Fibroblast of lung (primary cell): ENCODE data around the gene TES. TPM values are rescaled to one million over a fixed set of nuclear protein-coding genes. Genes with fewer than 3 reads are reported as not detected.

ENCODE experiments used
- DNase-seq, 2 donors: peaks; one replicate each; pipeline versions ENCODE4 v3.0.0 to v3.0.0-alpha.2; 2010; ENCODE audit warnings: low read depth in 2 of 2
- H2AFZ ChIP-seq: 2 replicates; pipeline ENCODE4 v1.5.1; 2012; ENCODE audit warnings: low read length, control low read depth, inconsistent platforms
- H3K27ac ChIP-seq: 2 replicates; pipeline ENCODE4 v1.5.1; 2011; ENCODE audit warnings: low read length, control low read depth; ENCODE audit not compliant: insufficient read depth
- H3K27me3 ChIP-seq: 2 replicates; pipeline ENCODE4 v1.5.1; 2011; ENCODE audit warnings: mild to moderate bottlenecking, low read length; ENCODE audit not compliant: control insufficient read depth, insufficient read depth
- H3K36me3 ChIP-seq: 2 replicates; pipeline ENCODE4 v1.5.1; 2011; ENCODE audit warnings: low read length; ENCODE audit not compliant: control insufficient read depth, insufficient read depth
- H3K4me1 ChIP-seq: 2 replicates; pipeline ENCODE4 v1.5.1; 2011; ENCODE audit warnings: low read length; ENCODE audit not compliant: control insufficient read depth, insufficient read depth; ENCODE audit errors: extremely low read depth
- H3K4me2 ChIP-seq: 2 replicates; pipeline ENCODE4 v1.5.1; 2011; ENCODE audit warnings: low read length, control low read depth; ENCODE audit not compliant: insufficient read depth; ENCODE audit errors: extremely low read depth
- H3K4me3 ChIP-seq, 4 experiments: fragments of 200-600 bp in 1 of 4; sonication (generic) in 1 of 4; replicated peaks in 1 of 4; 2 replicates each; pipeline ENCODE4 v1.5.1; 2011 to 2016; ENCODE audit warnings: low read length in 4 of 4, low read depth in 3 of 4, mild to moderate bottlenecking in 3 of 4, control low read depth in 2 of 4, inconsistent platforms in 1 of 4, mixed read lengths in 1 of 4; ENCODE audit not compliant: insufficient read depth in 1 of 4; ENCODE audit errors: control extremely low read depth in 1 of 4
- H3K79me2 ChIP-seq: 2 replicates; pipeline ENCODE4 v1.5.1; 2012; ENCODE audit warnings: mild to moderate bottlenecking, low read length, inconsistent platforms; ENCODE audit not compliant: control insufficient read depth, insufficient read depth
- H3K9ac ChIP-seq: 2 replicates; pipeline ENCODE4 v1.5.1; 2011; ENCODE audit warnings: mild to moderate bottlenecking, low read length, control low read depth; ENCODE audit not compliant: insufficient read depth
- H3K9me3 ChIP-seq: 2 replicates; pipeline ENCODE4 v1.5.1; 2012; ENCODE audit warnings: low read depth, low read length; ENCODE audit not compliant: control insufficient read depth, insufficient read depth
- H4K20me1 ChIP-seq: 2 replicates; pipeline ENCODE4 v1.5.1; 2011; ENCODE audit warnings: low read length; ENCODE audit not compliant: control insufficient read depth, insufficient read depth; ENCODE audit errors: extremely low read depth
- CTCF ChIP-seq, 2 donors: IDR thresholded peaks in 1 of 2; conservative IDR thresholded peaks in 1 of 2; 1 replicate in 1 of 2; 2 replicates in 1 of 2; pipeline ENCODE4 v1.5.1; 2011 to 2012; ENCODE audit warnings: low read length in 2 of 2, control low read depth in 1 of 2, inconsistent platforms in 1 of 2, low read depth in 1 of 2, mild to moderate bottlenecking in 1 of 2
- EZH2 ChIP-seq: IDR thresholded peaks from 2 replicates; pipeline ENCODE4 v1.5.1; 2012; ENCODE audit warnings: low read length, control low read depth, mild to moderate bottlenecking; ENCODE audit errors: missing control alignments
- polyA plus RNA-seq, 2 donors: library from polyadenylated mRNA; depleted of rRNA in 1 of 2; stranded (reverse) in 1 of 2; unstranded in 1 of 2; fragments of >200 nt; gene quantifications; 2 replicates each; pipeline ENCODE4 v1.2.1, GENCODE V29; 2011 to 2012; ENCODE audit warnings: missing spikeins in 1 of 2
- total RNA-seq: library from RNA; depleted of rRNA; stranded (reverse); fragments of >200 nt; gene quantifications from 2 replicates; pipeline ENCODE4 v1.2.1, GENCODE V29; 2014

The TES gene
- total and polyA plus RNA-seq, 2 donors (not counting 1 experiment from before 2014, with no cell fraction given), result 17.7 to 64.1 TPM

GRCh38 chr7:116240024-116240668 lies 29.8 kb downstream of the TES start:
- no peak overlapping the region for H3K4me3 ChIP-seq
- TF ChIP-seq EZH2 (no peak), CTCF (conservative IDR thresholded peaks at IDR 0.05 in 1 of 2, IDR thresholded peaks at IDR 0.05 in 1 of 2; ENCODE audit: low read depth in 1 of 2, low read length in 2 of 2) (no peak)
- H3K9me3 ChIP-seq, result no peaks in the 10 kb centered on the region
- H4K20me1 ChIP-seq, result no peaks in the 10 kb centered on the region
- H2AFZ ChIP-seq, result no peak overlapping the region
- no peaks in the 10 kb centered on the region for H3K4me1 ChIP-seq
- H3K9ac ChIP-seq, result no peak overlapping the region
- peak in 1 of 2 donors; percentile 57 for DNase-seq
- H3K27ac ChIP-seq, result no peak overlapping the region
- no peaks in the 10 kb centered on the region for H3K27me3 ChIP-seq
- no peak overlapping the region for H3K4me2 ChIP-seq
- no peaks in the 10 kb centered on the region for H3K79me2 ChIP-seq
- H3K36me3 ChIP-seq, result no peaks in the 10 kb centered on the region

- Histone ChIP-seq H3K27ac (no peak overlapping the region), H3K79me2 (no peaks in the 10 kb centered on the region), H3K9me3 (no peaks in the 10 kb centered on the region), H3K36me3 (no peaks in the 10 kb centered on the region), H3K9ac (no peak overlapping the region), H3K4me2 (no peak overlapping the region), H3K4me1 (no peaks in the 10 kb centered on the region), H3K4me3 (no peak overlapping the region), H2AFZ (no peak overlapping the region), H3K27me3 (no peaks in the 10 kb centered on the region), H4K20me1 (no peaks in the 10 kb centered on the region)
- DNase-seq, result peak in 1 of 2 donors; percentile 59
- TF ChIP-seq EZH2, result no peak
- TF ChIP-seq CTCF (conservative IDR thresholded peaks at IDR 0.05 in 1 of 2, IDR thresholded peaks at IDR 0.05 in 1 of 2; ENCODE audit: low read depth in 1 of 2, low read length in 2 of 2), result no peak
Observed at GRCh38 chr7:116241291-116241690, 31.0 kb downstream of the TES start.

- TF ChIP-seq CTCF (conservative IDR thresholded peaks at IDR 0.05 in 1 of 2, IDR thresholded peaks at IDR 0.05 in 1 of 2; ENCODE audit: low read depth in 1 of 2, low read length in 2 of 2), result peak in 1 of 2 donors; percentile 37
- TF ChIP-seq EZH2, result no peak
- H3K79me2 ChIP-seq, result no peaks in the 10 kb centered on the region
- DNase-seq, result peak in 1 of 2 donors; percentile 69
Observed at GRCh38 chr7:116242178-116242577, 31.8 kb downstream of the TES start.

More at GRCh38 chr7:116242178-116242577, 31.8 kb downstream of the TES start:
- no peak overlapping the region for H3K9ac ChIP-seq
- no peaks in the 10 kb centered on the region for H3K27me3 ChIP-seq
- H4K20me1 ChIP-seq, result no peaks in the 10 kb centered on the region
- no peak overlapping the region for H3K27ac ChIP-seq
- H3K4me3 ChIP-seq, result no peak overlapping the region
- H3K36me3 ChIP-seq, result no peaks in the 10 kb centered on the region
- H3K4me2 ChIP-seq, result no peak overlapping the region
- no peaks in the 10 kb centered on the region for H3K4me1 ChIP-seq
- no peaks in the 10 kb centered on the region for H3K9me3 ChIP-seq
- no peak overlapping the region for H2AFZ ChIP-seq
